Measurements from ENCODE around the gene EID2.
A peak's percentile ranks its signal among the peaks of the same experiment; 100 is the strongest.

Gene EID2

GRCh38 chr19:39500543-39500942, 39.4 kb downstream of the EID2 start:
- no peak for DNase-seq

- DNase-seq, result no peak
These were observed 40.0 kb downstream of the EID2 start for GRCh38 chr19:39499932-39500331.

- peak; percentile 66 for DNase-seq
These were observed 40.9 kb downstream of the EID2 start, which contains the start of gene DLL3 for GRCh38 chr19:39498798-39499642. TSS of gene DLL3 (plus strand) at chr19:39498947. CDS start at chr19:39498975, 28 bp downstream.

GRCh38 chr19:39497996-39498797, 41.8 kb downstream of the EID2 start:
- peak; percentile 64 for DNase-seq

- no peak for DNase-seq
These were observed 42.3 kb downstream of the EID2 start for GRCh38 chr19:39497701-39497995.

- DNase-seq, result no peak
These were observed 43.9 kb downstream of the EID2 start for GRCh38 chr19:39496063-39496462.

GRCh38 chr19:39494661-39495060, 45.3 kb downstream of the EID2 start:
- no peak for DNase-seq

- no peak for DNase-seq
These were observed 47.2 kb downstream of the EID2 start for GRCh38 chr19:39492788-39493187.

GRCh38 chr19:39492225-39492624, 47.7 kb downstream of the EID2 start:
- no peak for DNase-seq

- DNase-seq, result no peak
These were observed 50.2 kb downstream of the EID2 start for GRCh38 chr19:39489756-39490155.

Data from activated CD8-positive, alpha-beta memory T cell treated with anti-CD3 and anti-CD28 coated beads, Interleukin-2, amount 50 U/mL, for 48 hours (primary cell).